Osteocyte (in vitro differentiated cells): ENCODE results near the gene VEGFD. TPM values are rescaled to one million over a fixed set of nuclear protein-coding genes. Genes with fewer than 3 reads are reported as not detected.
A peak's percentile ranks its signal among the peaks of the same experiment; 100 is the strongest.

ENCODE experiments used
- DNase-seq: peaks from one replicate; pipeline ENCODE4 v3.0.0; 2021; ENCODE audit warnings: mixed read lengths; ENCODE audit not compliant: unreplicated experiment; ENCODE audit errors: extremely low spot score
- H3K27ac Mint-ChIP-seq: one replicate; pipeline ENCODE4 v1.8.0; 2021; ENCODE audit warnings: mild to moderate bottlenecking, mixed read lengths; ENCODE audit not compliant: unreplicated experiment
- H3K27me3 Mint-ChIP-seq: one replicate; pipeline ENCODE4 v1.8.0; 2021; ENCODE audit warnings: mixed read lengths; ENCODE audit not compliant: unreplicated experiment
- H3K36me3 Mint-ChIP-seq: one replicate; pipeline ENCODE4 v1.8.0; 2021; ENCODE audit warnings: mixed read lengths; ENCODE audit not compliant: unreplicated experiment
- H3K4me1 Mint-ChIP-seq: one replicate; pipeline ENCODE4 v1.8.0; 2021; ENCODE audit warnings: mixed read lengths; ENCODE audit not compliant: unreplicated experiment
- H3K4me3 Mint-ChIP-seq: one replicate; pipeline ENCODE4 v1.8.0; 2021; ENCODE audit warnings: mild to moderate bottlenecking, moderate library complexity, mixed read lengths; ENCODE audit not compliant: unreplicated experiment
- H3K9me3 Mint-ChIP-seq: one replicate; pipeline ENCODE4 v1.8.0; 2021; ENCODE audit warnings: mixed read lengths; ENCODE audit not compliant: unreplicated experiment
- total RNA-seq: library from RNA; stranded (reverse); gene quantifications from 2 replicates; pipeline ENCODE4 v1.2.1, GENCODE V29; 2021
- TF ChIP-seq, protein P1 (sequence below): fragments of 200-600 bp; sonication (generic); IDR thresholded peaks from 2 replicates; pipeline ENCODE4 v1.5.0; 2021; ENCODE audit warnings: antibody characterized with exemption, mild to moderate bottlenecking, moderate library complexity

Gene VEGFD
- total RNA-seq, 1 donor from 2014 or later = 0.27 TPM

DNA sequence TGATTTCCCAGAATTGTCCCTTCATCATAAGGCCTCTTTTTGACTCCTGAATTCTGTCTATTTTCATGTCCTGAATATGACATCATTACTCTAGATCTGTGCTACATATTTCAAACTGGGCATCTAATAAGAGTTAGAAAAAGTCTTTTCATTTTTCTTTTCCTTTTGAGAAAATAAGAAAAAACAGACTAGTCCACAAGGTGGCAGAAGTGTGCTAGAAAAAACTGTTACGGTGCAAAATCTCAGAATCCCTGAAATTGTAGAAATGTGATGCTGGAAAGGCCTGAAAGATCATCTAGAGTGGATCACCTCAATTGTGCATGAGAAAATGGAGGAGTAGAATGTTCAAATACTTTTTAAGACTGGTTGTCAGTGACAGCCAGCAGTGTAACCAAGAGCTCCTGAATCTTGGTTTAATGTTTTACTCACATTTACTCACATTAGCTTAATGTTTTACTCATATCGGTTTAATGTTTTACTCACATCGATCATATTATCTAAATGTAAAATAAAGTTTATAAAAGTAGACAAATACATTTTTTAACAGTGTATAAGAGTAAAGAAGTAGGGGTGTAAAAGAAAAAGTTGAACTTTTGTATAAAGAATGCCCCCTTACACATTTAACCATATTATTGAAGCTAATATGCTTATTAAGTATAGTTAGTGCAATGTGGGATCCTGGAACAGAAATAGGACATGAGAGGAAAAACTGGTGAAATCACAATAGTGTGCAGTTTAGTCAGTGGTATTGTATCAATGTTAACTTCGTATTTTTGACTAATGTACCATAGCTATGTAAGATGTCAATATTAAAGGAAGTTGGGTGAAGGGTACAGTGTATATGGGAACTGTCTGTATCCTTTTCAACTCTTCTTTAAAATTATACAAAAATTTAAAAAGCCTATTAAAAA is 84.0 kb downstream of the VEGFD start:
- Mint-ChIP-seq H3K4me3 (no peak overlapping the region), H3K4me1 (no peaks in the 10 kb centered on the region), H3K9me3 (no peaks in the 10 kb centered on the region), H3K27ac (no peak overlapping the region), H3K36me3 (no peaks in the 10 kb centered on the region), H3K27me3 (peaks cover 3% of the 10 kb centered on the region)
- no peak for DNase-seq
- TF ChIP-seq, protein P1, sequence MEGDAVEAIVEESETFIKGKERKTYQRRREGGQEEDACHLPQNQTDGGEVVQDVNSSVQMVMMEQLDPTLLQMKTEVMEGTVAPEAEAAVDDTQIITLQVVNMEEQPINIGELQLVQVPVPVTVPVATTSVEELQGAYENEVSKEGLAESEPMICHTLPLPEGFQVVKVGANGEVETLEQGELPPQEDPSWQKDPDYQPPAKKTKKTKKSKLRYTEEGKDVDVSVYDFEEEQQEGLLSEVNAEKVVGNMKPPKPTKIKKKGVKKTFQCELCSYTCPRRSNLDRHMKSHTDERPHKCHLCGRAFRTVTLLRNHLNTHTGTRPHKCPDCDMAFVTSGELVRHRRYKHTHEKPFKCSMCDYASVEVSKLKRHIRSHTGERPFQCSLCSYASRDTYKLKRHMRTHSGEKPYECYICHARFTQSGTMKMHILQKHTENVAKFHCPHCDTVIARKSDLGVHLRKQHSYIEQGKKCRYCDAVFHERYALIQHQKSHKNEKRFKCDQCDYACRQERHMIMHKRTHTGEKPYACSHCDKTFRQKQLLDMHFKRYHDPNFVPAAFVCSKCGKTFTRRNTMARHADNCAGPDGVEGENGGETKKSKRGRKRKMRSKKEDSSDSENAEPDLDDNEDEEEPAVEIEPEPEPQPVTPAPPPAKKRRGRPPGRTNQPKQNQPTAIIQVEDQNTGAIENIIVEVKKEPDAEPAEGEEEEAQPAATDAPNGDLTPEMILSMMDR = peak; percentile 62

GRCh38 chrX:15298780-15299179 is 85.4 kb downstream of the VEGFD start:
- H3K36me3 Mint-ChIP-seq = no peaks in the 10 kb centered on the region
- no peak for DNase-seq
- no peaks in the 10 kb centered on the region for H3K4me1 Mint-ChIP-seq
- no peaks in the 10 kb centered on the region for H3K27me3 Mint-ChIP-seq
- TF ChIP-seq, protein P1 = no peak
- no peak overlapping the region for H3K27ac Mint-ChIP-seq
- no peaks in the 10 kb centered on the region for H3K9me3 Mint-ChIP-seq
- H3K4me3 Mint-ChIP-seq = no peak overlapping the region

DNA sequence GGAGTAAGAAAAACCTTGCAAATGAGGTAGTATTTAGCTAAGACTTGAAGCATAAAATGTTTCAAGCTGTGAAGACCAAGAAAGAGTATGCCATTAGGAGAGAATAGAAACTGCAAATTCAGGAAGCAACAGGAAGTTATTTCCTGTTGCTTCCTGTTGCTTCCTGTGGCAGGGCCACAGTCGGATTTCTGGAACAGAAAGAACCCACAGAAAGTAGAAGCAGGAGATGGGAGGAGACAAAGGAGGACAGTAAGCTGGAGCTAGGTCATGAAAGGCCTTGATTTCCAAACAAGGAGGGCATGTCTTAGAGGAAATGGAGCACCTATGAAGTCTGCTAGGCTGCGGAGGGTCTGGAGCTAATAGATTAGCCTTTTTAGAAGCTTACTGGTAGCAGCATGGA is 86.0 kb downstream of the VEGFD start:
- no peak overlapping the region for H3K4me3 Mint-ChIP-seq
- DNase-seq = no peak
- TF ChIP-seq, protein P1 = no peak
- no peaks in the 10 kb centered on the region for H3K9me3 Mint-ChIP-seq
- H3K27me3 Mint-ChIP-seq = no peaks in the 10 kb centered on the region
- H3K4me1 Mint-ChIP-seq = no peaks in the 10 kb centered on the region
- H3K27ac Mint-ChIP-seq = no peak overlapping the region
- no peaks in the 10 kb centered on the region for H3K36me3 Mint-ChIP-seq

Other genes with a start within 250 kb of the VEGFD start
- gene ASB9, start 114.3 kb downstream of the VEGFD start, total RNA-seq = not detected in 2 replicates
- not detected in 2 replicates for gene ASB11, start 68.8 kb downstream of the VEGFD start, total RNA-seq
- 10.3 and 12.2 TPM in 2 replicates for gene PIGA, start 48.9 kb downstream of the VEGFD start, total RNA-seq
- gene PIR, start 108.9 kb upstream of the VEGFD start, total RNA-seq = 18.7 and 21.8 TPM in 2 replicates
- gene BMX, start 116.4 kb upstream of the VEGFD start, total RNA-seq = not detected in 2 replicates
- not detected in 2 replicates for gene ACE2, start 216.5 kb upstream of the VEGFD start, total RNA-seq